H1 (cell line): Measurements from ENCODE around the gene WDR5. TPM values are rescaled to one million over a fixed set of nuclear protein-coding genes. Genes with fewer than 3 reads are reported as not detected.

Experiments used
- SIN3A ChIP-seq, 2 experiments: IDR thresholded peaks in 1 of 2; conservative IDR thresholded peaks in 1 of 2; 2 replicates each; pipeline ENCODE4 v1.6.1; 2011 to 2012; ENCODE audit warnings: low read length in 2 of 2, improper control_type of control experiment in 1 of 2, low read depth in 1 of 2, mild to moderate bottlenecking in 1 of 2
- SP1 ChIP-seq: IDR thresholded peaks from 2 replicates; pipeline ENCODE4 v1.6.1; 2011; ENCODE audit warnings: low read depth, low read length
- USF2 ChIP-seq: IDR thresholded peaks from 2 replicates; pipeline ENCODE4 v1.6.1; 2011; ENCODE audit warnings: low read length, improper control_type of control experiment
- ZNF274 ChIP-seq: IDR thresholded peaks from 2 replicates; pipeline ENCODE4 v1.7.0; 2012; ENCODE audit warnings: low read length, borderline replicate concordance; ENCODE audit errors: extremely low read depth
- polyA plus RNA-seq, 7 experiments: library from polyadenylated mRNA; depleted of rRNA in 3 of 7; stranded (reverse) in 5 of 7; unstranded in 2 of 7; fragments of >200 nt in 5 of 7; fragments of 200-250 nt in 2 of 7; gene quantifications; 1 replicate in 5 of 7; 2 replicates in 1 of 7; 4 replicates in 1 of 7; pipeline versions ENCODE4 v1.2.1 to v1.2.3, GENCODE V29; 2011 to 2013; ENCODE audit warnings: missing spikeins in 2 of 7, mixed read lengths in 2 of 7
- total RNA-seq: library from RNA; stranded (reverse); fragmentation: NEBNext Ultra II Directional; extraction: Animal tissue kit (Norgen Biotek cat#: 25700); gene quantifications from 2 replicates; pipeline ENCODE4 v1.2.1, GENCODE V29; 2021

The WDR5 gene
- total and polyA plus RNA-seq, 2 of the 8 experiments (the other 6 are each of a cell fraction or from before 2014, with no cell fraction given): 38.4 to 68.1 TPM

- TF ChIP-seq SP1: no peak
- TF ChIP-seq SIN3A (conservative IDR thresholded peaks at IDR 0.05 in 1 of 2, IDR thresholded peaks at IDR 0.05 in 1 of 2; ENCODE audit: low read depth in 1 of 2, low read length in 2 of 2): no peak
- no peak for TF ChIP-seq ZNF274
- TF ChIP-seq USF2: no peak
Observed at GRCh38 chr9:134126373-134126772, 9.5 kb upstream of the WDR5 start (continued).
